Left lung (tissue), 10 donors: Measurements from ENCODE around the gene BPIFB1. TPM values are rescaled to one million over a fixed set of nuclear protein-coding genes. Genes with fewer than 3 reads are reported as not detected.

Experiments
- ATAC-seq: fragments of 200-7000 bp; cut with Tn5 transposase; one replicate; pipeline ENCODE4 v1.9.1; 2020; ENCODE audit warnings: moderate library complexity
- DNase-seq, 4 donors: peaks; one replicate each; pipeline ENCODE4 v3.0.0-alpha.2; 2013 to 2020
- H3K27ac ChIP-seq, 2 donors: fragments of 200-600 bp; sonication (generic) in 1 of 2; one replicate each; pipeline versions ENCODE4 v1.5.0 to v1.8.0; 2020 to 2021
- H3K27me3 ChIP-seq, 2 donors: fragments of 200-600 bp; sonication (generic) in 1 of 2; one replicate each; pipeline versions ENCODE4 v1.5.0 to v1.8.0; 2020 to 2021
- H3K36me3 ChIP-seq, 2 donors: fragments of 200-600 bp; sonication (generic) in 1 of 2; one replicate each; pipeline versions ENCODE4 v1.5.0 to v1.8.0; 2020 to 2021
- H3K4me1 ChIP-seq, 2 donors: fragments of 200-600 bp; one replicate each; pipeline ENCODE4 v1.8.0; 2021
- H3K4me3 ChIP-seq, 2 donors: fragments of 200-600 bp; sonication (generic) in 1 of 2; one replicate each; pipeline versions ENCODE4 v1.5.0 to v1.8.0; 2020 to 2021; ENCODE audit warnings: mild to moderate bottlenecking in 1 of 2
- H3K9me3 ChIP-seq, 2 donors: fragments of 200-600 bp; sonication (generic) in 1 of 2; one replicate each; pipeline versions ENCODE4 v1.5.0 to v1.8.0; 2020 to 2021
- intact Hi-C, 2 donors: fragments of 100-400 bp; cut with DNase I; formaldehyde crosslinking; loops; one replicate each; pipeline versions ENCODE4 v1.11.2 to v1.14.2; 2022
- polyA plus RNA-seq, 6 donors: library from polyadenylated mRNA; unstranded; fragments of 120-200 nt; gene quantifications; one replicate each; pipeline ENCODE4 v1.2.1, GENCODE V29; 2013; ENCODE audit not compliant: insufficient read length in 6 of 6
- total RNA-seq, 2 donors: library from RNA; stranded (reverse); fragmentation: NEBNext Ultra II Directional; extraction: Animal tissue kit (Norgen Biotek cat#: 25700); gene quantifications; one replicate each; pipeline ENCODE4 v1.2.1, GENCODE V29; 2021
- TF ChIP-seq, protein P1 (sequence below), 2 donors: fragments of 200-600 bp; sonication (generic) in 1 of 2; IDR thresholded peaks; one replicate each; pipeline versions ENCODE4 v1.5.0 to v1.8.0; 2021; ENCODE audit warnings: antibody characterized with exemption in 2 of 2
- donor health status: DM: no; HTN: yes; CAD: no.
- donor health status: DM: no; HTN: no; CAD: no.

BPIFB1 gene
- total and polyA plus RNA-seq, 8 donors: 0.11 to 121 (median 0.19) TPM; not detected in 4

DNA sequence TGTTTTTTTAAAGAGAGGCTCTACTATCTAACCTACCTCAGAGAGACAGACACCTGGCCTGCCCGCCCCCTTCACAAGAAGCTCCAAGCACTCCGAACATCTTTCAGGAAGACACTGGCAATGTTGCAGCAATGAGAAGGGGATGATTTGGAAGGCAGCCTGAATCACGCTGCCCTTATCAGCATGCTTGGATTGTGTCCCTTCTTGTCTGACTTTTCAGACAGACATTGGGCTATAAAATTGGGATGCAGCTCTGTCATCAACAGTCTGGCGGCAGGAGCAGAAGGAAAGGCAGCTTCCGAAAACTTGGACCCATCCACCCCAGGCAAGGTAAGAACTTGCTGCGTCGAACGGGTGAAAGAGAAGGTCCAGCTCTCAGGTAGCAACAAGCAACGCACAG is 62.3 kb downstream of the BPIFB1 start:
- H3K4me3 ChIP-seq: no peak overlapping the region
- intact Hi-C loops: no loop called here
- no peak for DNase-seq
- H3K27me3 ChIP-seq: no peaks in the 10 kb centered on the region
- H3K4me1 ChIP-seq: no peaks in the 10 kb centered on the region
- ATAC-seq: no peak
- H3K27ac ChIP-seq: no peak overlapping the region
- H3K9me3 ChIP-seq: no peaks in the 10 kb centered on the region
- TF ChIP-seq, protein P1, sequence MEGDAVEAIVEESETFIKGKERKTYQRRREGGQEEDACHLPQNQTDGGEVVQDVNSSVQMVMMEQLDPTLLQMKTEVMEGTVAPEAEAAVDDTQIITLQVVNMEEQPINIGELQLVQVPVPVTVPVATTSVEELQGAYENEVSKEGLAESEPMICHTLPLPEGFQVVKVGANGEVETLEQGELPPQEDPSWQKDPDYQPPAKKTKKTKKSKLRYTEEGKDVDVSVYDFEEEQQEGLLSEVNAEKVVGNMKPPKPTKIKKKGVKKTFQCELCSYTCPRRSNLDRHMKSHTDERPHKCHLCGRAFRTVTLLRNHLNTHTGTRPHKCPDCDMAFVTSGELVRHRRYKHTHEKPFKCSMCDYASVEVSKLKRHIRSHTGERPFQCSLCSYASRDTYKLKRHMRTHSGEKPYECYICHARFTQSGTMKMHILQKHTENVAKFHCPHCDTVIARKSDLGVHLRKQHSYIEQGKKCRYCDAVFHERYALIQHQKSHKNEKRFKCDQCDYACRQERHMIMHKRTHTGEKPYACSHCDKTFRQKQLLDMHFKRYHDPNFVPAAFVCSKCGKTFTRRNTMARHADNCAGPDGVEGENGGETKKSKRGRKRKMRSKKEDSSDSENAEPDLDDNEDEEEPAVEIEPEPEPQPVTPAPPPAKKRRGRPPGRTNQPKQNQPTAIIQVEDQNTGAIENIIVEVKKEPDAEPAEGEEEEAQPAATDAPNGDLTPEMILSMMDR (IDR thresholded peaks at IDR 0.05): no peak
- H3K36me3 ChIP-seq: peaks cover 0 to 14% of the 10 kb centered on the region in 2 donors

DNA sequence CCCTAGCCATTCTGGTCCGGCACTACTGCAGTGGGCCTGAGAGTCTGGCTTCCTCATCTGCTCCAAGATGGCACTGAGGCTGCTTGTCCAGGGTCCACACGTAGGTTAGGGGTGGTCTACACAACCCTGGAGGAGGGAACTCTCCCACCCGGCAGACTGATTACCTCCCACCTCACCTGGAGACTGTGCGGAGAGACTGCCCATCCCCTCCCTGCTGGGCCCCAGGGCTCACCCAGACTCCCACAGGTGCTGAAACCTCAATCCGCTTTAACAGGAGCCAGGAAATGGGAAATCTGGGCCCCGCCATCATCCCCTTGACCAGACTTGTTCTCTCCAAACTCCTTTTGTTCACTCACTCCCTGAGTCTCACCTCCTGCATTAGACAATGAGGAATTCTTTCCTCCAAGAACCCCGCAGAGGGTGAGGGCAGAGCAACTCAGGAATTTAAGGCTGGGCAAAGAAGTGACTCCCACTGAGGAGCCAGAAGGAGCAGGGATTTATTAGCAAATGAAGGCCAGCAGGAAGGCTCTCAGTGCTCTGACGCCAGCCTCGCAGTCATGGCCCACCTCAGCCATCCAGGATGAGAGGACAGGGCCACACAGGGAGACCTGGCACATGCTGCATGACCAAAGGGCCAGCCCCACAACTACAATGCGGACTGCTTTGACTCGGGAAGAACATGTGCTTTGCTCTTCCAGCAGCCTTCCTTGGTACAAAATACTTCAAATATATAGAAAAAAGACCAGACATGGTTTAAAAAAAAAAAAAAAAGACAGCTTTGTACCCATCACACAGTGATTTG is 65.3 kb downstream of the BPIFB1 start:
- H3K36me3 ChIP-seq: peaks cover 0 to 33% of the 10 kb centered on the region in 2 donors
- no peaks in the 10 kb centered on the region for H3K4me1 ChIP-seq
- intact Hi-C loops: no loop called here
- no peak overlapping the region for H3K27ac ChIP-seq
- TF ChIP-seq, protein P1 (IDR thresholded peaks at IDR 0.05): no peak
- no peaks in the 10 kb centered on the region for H3K27me3 ChIP-seq
- H3K9me3 ChIP-seq: no peaks in the 10 kb centered on the region
- H3K4me3 ChIP-seq: no peak overlapping the region
- ATAC-seq (no peak), DNase-seq (no peak)

DNA sequence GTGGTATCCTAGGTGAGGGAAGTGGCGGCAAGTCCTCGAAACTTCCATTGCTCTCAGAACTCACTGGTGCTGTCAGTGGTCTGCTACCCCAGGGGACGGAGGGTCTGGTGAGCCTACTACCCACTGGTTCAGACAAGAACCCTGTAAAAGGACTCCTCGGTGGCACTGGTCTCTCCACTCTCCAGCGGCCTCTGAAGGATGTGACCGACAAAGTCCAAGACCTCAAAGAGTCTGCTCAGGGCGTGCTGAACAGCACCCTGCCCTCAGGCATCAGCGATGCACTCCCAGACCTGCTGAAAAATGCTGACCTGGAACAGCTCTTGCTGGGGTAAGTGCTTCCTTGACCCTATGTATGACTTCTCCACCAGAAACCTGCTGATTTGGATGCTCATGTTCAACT is 66.5 kb downstream of the BPIFB1 start:
- Histone ChIP-seq H3K9me3 (no peaks in the 10 kb centered on the region), H3K27ac (no peak overlapping the region), H3K27me3 (no peaks in the 10 kb centered on the region), H3K36me3 (peaks cover 0 to 39% of the 10 kb centered on the region in 2 donors), H3K4me3 (no peak overlapping the region), H3K4me1 (no peaks in the 10 kb centered on the region)
- ATAC-seq: no peak
- TF ChIP-seq, protein P1 (IDR thresholded peaks at IDR 0.05): no peak
- intact Hi-C loops: no loop called here
- no peak for DNase-seq

DNA sequence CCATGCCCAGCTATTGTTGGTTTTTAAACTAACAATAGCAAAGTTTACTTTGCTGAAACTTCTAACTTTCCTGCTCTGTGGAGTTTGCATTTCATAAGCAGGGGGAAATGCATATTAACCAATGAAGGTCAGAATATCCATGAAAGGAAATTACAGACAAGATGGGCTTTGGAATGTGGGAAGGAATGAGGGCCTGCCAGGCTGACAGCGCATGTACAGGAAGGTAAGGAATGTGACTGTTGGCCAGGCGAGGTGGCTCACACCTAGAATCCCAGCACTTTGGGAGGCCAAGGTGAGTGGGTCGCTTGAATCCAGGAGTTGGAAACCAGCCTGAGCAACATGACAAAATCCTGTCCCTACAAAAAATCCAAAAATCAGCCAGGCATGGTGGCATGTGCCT is 68.7 kb downstream of the BPIFB1 start:
- ATAC-seq (no peak), DNase-seq (no peak)
- no peaks in the 10 kb centered on the region for H3K27me3 ChIP-seq
- intact Hi-C loops: no loop called here
- H3K9me3 ChIP-seq: no peaks in the 10 kb centered on the region
- TF ChIP-seq, protein P1 (IDR thresholded peaks at IDR 0.05): no peak
- H3K4me3 ChIP-seq: no peak overlapping the region
- no peaks in the 10 kb centered on the region for H3K4me1 ChIP-seq
- H3K36me3 ChIP-seq: peaks cover 0 to 59% of the 10 kb centered on the region in 2 donors
- no peak overlapping the region for H3K27ac ChIP-seq

DNA sequence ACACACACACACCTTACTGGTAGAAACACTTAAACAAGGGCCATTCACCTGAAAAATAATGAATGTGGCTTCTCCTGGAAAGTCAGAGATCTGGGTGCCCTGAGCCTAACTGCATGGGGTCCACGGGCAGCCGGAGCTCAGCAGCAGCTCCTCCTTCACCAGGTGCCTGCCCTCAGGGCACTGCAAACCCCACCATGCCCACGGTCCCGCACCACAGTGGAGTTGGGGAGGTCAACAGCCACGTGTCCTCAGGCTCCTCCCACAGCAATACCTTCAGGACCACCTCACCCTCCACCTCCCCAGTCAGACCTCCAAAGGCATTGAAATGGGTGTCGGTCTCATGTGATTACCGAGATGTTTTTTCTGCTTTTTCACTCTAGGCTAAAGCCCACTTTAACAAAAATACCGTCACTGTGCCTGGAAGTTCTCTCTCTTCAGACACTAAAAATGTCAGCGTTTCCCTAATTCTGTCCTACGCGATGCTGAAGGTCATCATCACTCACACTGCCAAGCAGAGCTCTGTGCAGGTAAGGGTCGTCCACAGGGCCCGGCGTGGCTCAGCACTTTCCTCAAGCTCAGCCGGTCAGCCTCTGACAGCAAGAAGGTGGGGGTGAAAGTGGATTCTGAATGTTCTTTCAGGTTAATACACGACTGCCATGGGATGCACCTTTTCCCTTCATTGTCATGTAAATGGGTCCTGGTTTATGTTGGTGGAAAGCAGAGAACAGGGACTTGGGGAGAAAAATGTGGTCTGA is 69.4 kb downstream of the BPIFB1 start:
- TF ChIP-seq, protein P1 (IDR thresholded peaks at IDR 0.05): no peak

More for the DNA sequence above, 69.4 kb downstream of the BPIFB1 start:
- peaks cover 0 to 66% of the 10 kb centered on the region in 2 donors for H3K36me3 ChIP-seq
- no peak overlapping the region for H3K4me3 ChIP-seq
- no peaks in the 10 kb centered on the region for H3K4me1 ChIP-seq
- DNase-seq: no peak
- intact Hi-C loops: no loop called here
- H3K27me3 ChIP-seq: no peaks in the 10 kb centered on the region
- ATAC-seq: no peak
- no peaks in the 10 kb centered on the region for H3K9me3 ChIP-seq
- no peak overlapping the region for H3K27ac ChIP-seq
